ENCODE data around the gene ANKRD65. TPM values are rescaled to one million over a fixed set of nuclear protein-coding genes. Genes with fewer than 3 reads are reported as not detected.

The ANKRD65 gene
- polyA plus RNA-seq (2012; ENCODE audit: insufficient read length, low read depth): 1.4 TPM

- TF ChIP-seq FOXP2 (optimal IDR thresholded peaks at IDR 0.05; ENCODE audit: borderline replicate concordance, extremely low read depth, extremely low read length, insufficient read depth) (no peak), REST (IDR thresholded peaks at IDR 0.05; ENCODE audit: insufficient read depth in 1 of 2, low read depth in 2 of 2, low read length in 2 of 2) (no peak), POLR2AphosphoS5 (IDR thresholded peaks at IDR 0.05; ENCODE audit: low read depth, low read length) (no peak), SIN3A (IDR thresholded peaks at IDR 0.05; ENCODE audit: borderline replicate concordance, insufficient read depth, low read length) (no peak), TAF1 (IDR thresholded peaks at IDR 0.05; ENCODE audit: borderline replicate concordance, insufficient read depth, low read length) (no peak)
Observed at GRCh38 chr1:1421147-1421906, at the start of gene ANKRD65. Gene ANKRD65 (minus strand): TSS chr1:1421276. CDS start chr1:1421005, 271 bp downstream.

- no peak for TF ChIP-seq REST (IDR thresholded peaks at IDR 0.05; ENCODE audit: insufficient read depth in 1 of 2, low read depth in 2 of 2, low read length in 2 of 2)
- TF ChIP-seq POLR2AphosphoS5 (IDR thresholded peaks at IDR 0.05; ENCODE audit: low read depth, low read length): no peak
- no peak for TF ChIP-seq TAF1 (IDR thresholded peaks at IDR 0.05; ENCODE audit: borderline replicate concordance, insufficient read depth, low read length)
- no peak for TF ChIP-seq FOXP2 (optimal IDR thresholded peaks at IDR 0.05; ENCODE audit: borderline replicate concordance, extremely low read depth, extremely low read length, insufficient read depth)
- no peak for TF ChIP-seq SIN3A (IDR thresholded peaks at IDR 0.05; ENCODE audit: borderline replicate concordance, insufficient read depth, low read length)
Observed at GRCh38 chr1:1463312-1463711, 42.2 kb upstream of the ANKRD65 start.

- TF ChIP-seq REST (IDR thresholded peaks at IDR 0.05; ENCODE audit: insufficient read depth in 1 of 2, low read depth in 2 of 2, low read length in 2 of 2) (no peak), POLR2AphosphoS5 (IDR thresholded peaks at IDR 0.05; ENCODE audit: low read depth, low read length) (no peak)
Observed at GRCh38 chr1:1462318-1462966, 41.4 kb upstream of the ANKRD65 start.

GRCh38 chr1:1461721-1462317, 40.7 kb upstream of the ANKRD65 start:
- TF ChIP-seq SIN3A (IDR thresholded peaks at IDR 0.05; ENCODE audit: borderline replicate concordance, insufficient read depth, low read length) (no peak), POLR2AphosphoS5 (IDR thresholded peaks at IDR 0.05; ENCODE audit: low read depth, low read length) (no peak), FOXP2 (optimal IDR thresholded peaks at IDR 0.05; ENCODE audit: borderline replicate concordance, extremely low read depth, extremely low read length, insufficient read depth) (no peak)

- TF ChIP-seq SIN3A (IDR thresholded peaks at IDR 0.05; ENCODE audit: borderline replicate concordance, insufficient read depth, low read length) (no peak), REST (IDR thresholded peaks at IDR 0.05; ENCODE audit: insufficient read depth in 1 of 2, low read depth in 2 of 2, low read length in 2 of 2) (no peak), POLR2AphosphoS5 (IDR thresholded peaks at IDR 0.05; ENCODE audit: low read depth, low read length) (no peak), FOXP2 (optimal IDR thresholded peaks at IDR 0.05; ENCODE audit: borderline replicate concordance, extremely low read depth, extremely low read length, insufficient read depth) (no peak), TAF1 (IDR thresholded peaks at IDR 0.05; ENCODE audit: borderline replicate concordance, insufficient read depth, low read length) (no peak)
Observed at GRCh38 chr1:1460540-1461130, 39.6 kb upstream of the ANKRD65 start.

All from PFSK-1 (cell line).